ENCODE measurements around the gene ZFYVE28. TPM values are rescaled to one million over a fixed set of nuclear protein-coding genes. Genes with fewer than 3 reads are reported as not detected.

ZFYVE28 gene
- total RNA-seq, 3 donors from 2014 or later (not counting 1 experiment from before 2014, with no cell fraction given): 85.4 to 107 (median 104) TPM

GRCh38 chr4:2256156-2256731 lies 162.2 kb downstream of the ZFYVE28 start:
- H3K4me1 ChIP-seq (ENCODE audit: control insufficient read depth, insufficient read depth, low read length): peaks cover 30% of the 10 kb centered on the region
- H3K36me3 ChIP-seq (ENCODE audit: control insufficient read depth, insufficient read depth, low read length): peaks cover 45% of the 10 kb centered on the region
- WGBS (ENCODE audit: insufficient coverage): 92% methylated on average over 8 of the region's 8 CpGs
- Mint-ChIP-seq H3K27ac (peak overlapping the region; percentile 57 to 70), H3K36me3 (no peaks in the 10 kb centered on the region), H3K4me3 (no peak overlapping the region), H3K9me3 (no peaks in the 10 kb centered on the region), H3K4me1 (peaks cover 6 to 20% of the 10 kb centered on the region in 2 donors), H3K27me3 (ENCODE audit: low read depth in 2 of 2) (no peaks in the 10 kb centered on the region)
- no peaks in the 10 kb centered on the region for H3K27me3 ChIP-seq (ENCODE audit: control insufficient read depth, insufficient read depth, low read length)
- no peak for TF ChIP-seq CTCF (IDR thresholded peaks at IDR 0.05)
- no peak overlapping the region for H3K27ac ChIP-seq (ENCODE audit: low read length)
- intact Hi-C loops (cut with micrococcal nuclease): no loop called here
- no peaks in the 10 kb centered on the region for H3K9me3 ChIP-seq (ENCODE audit: control insufficient read depth, insufficient read depth, low read length)
- peak in 1 of 2 donors; percentile 14 for DNase-seq
- H3K4me3 ChIP-seq (ENCODE audit: low read length): no peak overlapping the region
- ATAC-seq: no peak

DNA sequence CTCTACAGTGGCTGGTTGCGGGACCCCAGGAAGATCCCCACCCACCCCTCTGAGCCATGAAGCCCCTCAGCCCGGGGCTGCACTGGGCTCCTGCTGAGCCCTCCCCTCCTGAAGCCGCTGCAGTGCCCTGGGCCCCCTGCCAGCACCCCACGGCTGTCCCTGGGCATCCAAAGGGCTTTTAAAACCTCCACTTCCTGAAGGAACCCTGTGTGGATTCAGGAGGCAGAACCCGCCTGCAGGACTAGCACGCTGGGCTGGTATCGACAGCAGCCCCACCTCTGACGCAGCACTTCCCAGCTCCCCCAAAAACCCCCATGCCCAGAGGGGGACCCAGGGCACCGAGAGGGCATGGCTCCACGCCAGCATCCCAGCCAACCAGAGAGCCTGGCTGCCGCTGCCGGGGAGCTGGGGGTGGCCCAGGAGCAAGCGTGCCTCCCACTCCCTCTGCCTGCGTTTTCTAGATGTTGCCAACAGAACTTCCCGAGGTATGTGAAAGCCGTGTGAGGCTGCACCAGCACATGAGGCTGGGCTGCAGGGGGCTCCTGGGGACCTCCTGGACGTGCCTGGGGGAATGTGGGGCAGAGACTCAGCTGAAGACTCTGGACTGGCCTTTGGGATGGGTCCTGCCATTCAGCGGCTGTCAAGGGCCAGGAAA lies 162.8 kb downstream of the ZFYVE28 start:
- H3K4me1 Mint-ChIP-seq: peaks cover 6 to 20% of the 10 kb centered on the region in 2 donors
- H3K27ac Mint-ChIP-seq: peak overlapping the region in 1 of 2 donors; percentile 57
- peak in 1 of 2 donors; percentile 13 for DNase-seq
- Histone ChIP-seq H3K27me3 (ENCODE audit: control insufficient read depth, insufficient read depth, low read length) (no peaks in the 10 kb centered on the region), H3K27ac (ENCODE audit: low read length) (no peak overlapping the region), H3K9me3 (ENCODE audit: control insufficient read depth, insufficient read depth, low read length) (no peaks in the 10 kb centered on the region), H3K4me1 (ENCODE audit: control insufficient read depth, insufficient read depth, low read length) (peaks cover 24% of the 10 kb centered on the region), H3K36me3 (ENCODE audit: control insufficient read depth, insufficient read depth, low read length) (peaks cover 50% of the 10 kb centered on the region), H3K4me3 (ENCODE audit: low read length) (no peak overlapping the region)
- TF ChIP-seq CTCF (IDR thresholded peaks at IDR 0.05): no peak
- H3K27me3 Mint-ChIP-seq (ENCODE audit: low read depth in 2 of 2): no peaks in the 10 kb centered on the region
- intact Hi-C loops (cut with micrococcal nuclease): no loop called here
- no peak for ATAC-seq
- H3K4me3 Mint-ChIP-seq: no peak overlapping the region
- WGBS (ENCODE audit: insufficient coverage): 91% methylated on average over 18 of the region's 18 CpGs
- no peaks in the 10 kb centered on the region for H3K36me3 Mint-ChIP-seq
- no peaks in the 10 kb centered on the region for H3K9me3 Mint-ChIP-seq

- WGBS (ENCODE audit: insufficient coverage): 93% methylated on average over 32 of the region's 32 CpGs
- DNase-seq (peak in 1 of 2 donors; percentile 13), ATAC-seq (no peak)
- H3K9me3 ChIP-seq (ENCODE audit: control insufficient read depth, insufficient read depth, low read length): no peaks in the 10 kb centered on the region
- no peak for TF ChIP-seq CTCF (IDR thresholded peaks at IDR 0.05)
- Mint-ChIP-seq H3K4me1 (peaks cover 6 to 20% of the 10 kb centered on the region in 2 donors), H3K4me3 (no peak overlapping the region), H3K36me3 (no peaks in the 10 kb centered on the region), H3K9me3 (no peaks in the 10 kb centered on the region), H3K27me3 (ENCODE audit: low read depth in 2 of 2) (no peaks in the 10 kb centered on the region), H3K27ac (peak overlapping the region in 1 of 2 donors; percentile 8)
- intact Hi-C loops (cut with micrococcal nuclease): no loop called here
- no peak overlapping the region for H3K4me3 ChIP-seq (ENCODE audit: low read length)
- H3K27me3 ChIP-seq (ENCODE audit: control insufficient read depth, insufficient read depth, low read length): no peaks in the 10 kb centered on the region
- no peak overlapping the region for H3K27ac ChIP-seq (ENCODE audit: low read length)
- peaks cover 55% of the 10 kb centered on the region for H3K36me3 ChIP-seq (ENCODE audit: control insufficient read depth, insufficient read depth, low read length)
- H3K4me1 ChIP-seq (ENCODE audit: control insufficient read depth, insufficient read depth, low read length): peaks cover 16% of the 10 kb centered on the region
Measured at GRCh38 chr4:2254665-2255500, 163.6 kb downstream of the ZFYVE28 start.

All from natural killer cell (primary cell).